Liver (tissue), 3 donors: ENCODE results near the gene PLOD3.

ENCODE experiments used
- EGR1 ChIP-seq, 2 donors: IDR thresholded peaks; 2 replicates each; pipeline ENCODE4 v1.6.1; 2016 to 2018; ENCODE audit warnings: antibody characterized with exemption in 2 of 2, low read depth in 2 of 2
- FOXA1 ChIP-seq: IDR thresholded peaks from 2 replicates; pipeline ENCODE4 v1.6.1; 2016; ENCODE audit warnings: antibody characterized with exemption
- RAD21 ChIP-seq, 2 donors: IDR thresholded peaks; 2 replicates each; pipeline ENCODE4 v1.6.1; 2016; ENCODE audit warnings: antibody characterized with exemption in 2 of 2, mild to moderate bottlenecking in 2 of 2
- RXRA ChIP-seq, 2 donors: IDR thresholded peaks; 2 replicates each; pipeline ENCODE4 v1.6.1; 2017 to 2018; ENCODE audit warnings: antibody characterized with exemption in 2 of 2, mild to moderate bottlenecking in 1 of 2
- TAF1 ChIP-seq: conservative IDR thresholded peaks from 2 replicates; pipeline ENCODE4 v1.6.1; 2016; ENCODE audit warnings: antibody characterized with exemption, mild to moderate bottlenecking
- YY1 ChIP-seq: IDR thresholded peaks from 2 replicates; pipeline ENCODE4 v1.6.1; 2016; ENCODE audit warnings: antibody characterized with exemption, mild to moderate bottlenecking
- TF ChIP-seq, protein P1 (sequence below): fragments of 150-350 bp; IDR thresholded peaks from 2 replicates; pipeline ENCODE4 v1.5.1; 2017; ENCODE audit warnings: improper control_type of control experiment, low read depth, low read length; ENCODE audit not compliant: missing input control
- TF ChIP-seq, protein P2 (sequence below): IDR thresholded peaks from 2 replicates; pipeline ENCODE4 v1.6.1; 2016; ENCODE audit warnings: antibody characterized with exemption
- TF ChIP-seq, protein P3 (sequence below): IDR thresholded peaks from 2 replicates; pipeline ENCODE4 v1.6.1; 2016; ENCODE audit warnings: antibody characterized with exemption, mild to moderate bottlenecking
- TF ChIP-seq, protein P4 (sequence below): IDR thresholded peaks from 2 replicates; pipeline ENCODE4 v1.6.1; 2016; ENCODE audit warnings: antibody characterized with exemption
- donor health status: healthy.
- donor health status: healthy.

DNA sequence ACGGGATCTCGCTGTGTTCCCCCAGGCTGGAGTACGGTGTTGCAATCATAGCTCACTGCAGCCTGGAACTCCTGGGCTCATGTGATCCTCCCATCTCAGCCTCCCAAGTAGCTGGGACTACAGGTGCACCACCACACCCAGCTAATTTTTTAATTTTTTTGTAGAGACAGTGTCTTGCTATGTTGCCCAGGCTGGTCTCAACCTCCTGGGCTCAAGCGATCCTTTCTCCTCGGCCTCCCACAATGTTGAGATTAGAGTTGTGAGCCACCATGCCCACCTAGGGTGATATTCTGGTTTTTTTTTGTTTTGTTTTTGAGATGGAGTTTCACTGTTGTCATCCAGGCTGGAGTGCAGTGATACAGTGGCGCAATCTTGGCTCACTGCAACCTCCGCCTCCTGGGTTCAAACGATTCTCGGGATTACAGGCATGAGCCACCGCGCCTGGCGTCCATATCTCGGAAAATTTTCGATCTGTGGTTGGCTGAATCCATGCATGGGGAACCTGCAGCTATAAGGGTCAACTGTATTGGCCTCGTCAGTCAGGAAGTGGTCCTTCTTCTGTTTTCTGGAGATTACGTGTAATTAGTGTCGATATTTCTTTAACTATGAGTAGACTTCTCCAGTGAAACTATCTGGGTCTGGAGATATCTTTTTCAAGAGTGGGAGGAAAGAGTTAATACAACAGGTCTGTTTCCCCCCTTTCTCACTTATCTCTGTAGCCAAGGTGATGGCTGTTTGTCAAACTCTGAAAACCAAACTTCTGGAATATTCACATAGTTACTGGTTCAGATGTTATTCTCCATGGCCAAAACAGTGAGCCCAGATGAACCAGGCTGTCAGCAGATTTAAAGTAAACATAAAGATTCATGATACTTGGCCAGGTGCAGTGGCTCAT lies 48.5 kb upstream of the PLOD3 start:
- TF ChIP-seq, protein P1, sequence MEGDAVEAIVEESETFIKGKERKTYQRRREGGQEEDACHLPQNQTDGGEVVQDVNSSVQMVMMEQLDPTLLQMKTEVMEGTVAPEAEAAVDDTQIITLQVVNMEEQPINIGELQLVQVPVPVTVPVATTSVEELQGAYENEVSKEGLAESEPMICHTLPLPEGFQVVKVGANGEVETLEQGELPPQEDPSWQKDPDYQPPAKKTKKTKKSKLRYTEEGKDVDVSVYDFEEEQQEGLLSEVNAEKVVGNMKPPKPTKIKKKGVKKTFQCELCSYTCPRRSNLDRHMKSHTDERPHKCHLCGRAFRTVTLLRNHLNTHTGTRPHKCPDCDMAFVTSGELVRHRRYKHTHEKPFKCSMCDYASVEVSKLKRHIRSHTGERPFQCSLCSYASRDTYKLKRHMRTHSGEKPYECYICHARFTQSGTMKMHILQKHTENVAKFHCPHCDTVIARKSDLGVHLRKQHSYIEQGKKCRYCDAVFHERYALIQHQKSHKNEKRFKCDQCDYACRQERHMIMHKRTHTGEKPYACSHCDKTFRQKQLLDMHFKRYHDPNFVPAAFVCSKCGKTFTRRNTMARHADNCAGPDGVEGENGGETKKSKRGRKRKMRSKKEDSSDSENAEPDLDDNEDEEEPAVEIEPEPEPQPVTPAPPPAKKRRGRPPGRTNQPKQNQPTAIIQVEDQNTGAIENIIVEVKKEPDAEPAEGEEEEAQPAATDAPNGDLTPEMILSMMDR: no peak
- no peak for TF ChIP-seq RXRA (IDR thresholded peaks at IDR 0.05)
- TF ChIP-seq, protein P2, sequence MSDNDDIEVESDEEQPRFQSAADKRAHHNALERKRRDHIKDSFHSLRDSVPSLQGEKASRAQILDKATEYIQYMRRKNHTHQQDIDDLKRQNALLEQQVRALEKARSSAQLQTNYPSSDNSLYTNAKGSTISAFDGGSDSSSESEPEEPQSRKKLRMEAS: no peak
- TF ChIP-seq TAF1: no peak
- no peak for TF ChIP-seq FOXA1
- TF ChIP-seq, protein P3, sequence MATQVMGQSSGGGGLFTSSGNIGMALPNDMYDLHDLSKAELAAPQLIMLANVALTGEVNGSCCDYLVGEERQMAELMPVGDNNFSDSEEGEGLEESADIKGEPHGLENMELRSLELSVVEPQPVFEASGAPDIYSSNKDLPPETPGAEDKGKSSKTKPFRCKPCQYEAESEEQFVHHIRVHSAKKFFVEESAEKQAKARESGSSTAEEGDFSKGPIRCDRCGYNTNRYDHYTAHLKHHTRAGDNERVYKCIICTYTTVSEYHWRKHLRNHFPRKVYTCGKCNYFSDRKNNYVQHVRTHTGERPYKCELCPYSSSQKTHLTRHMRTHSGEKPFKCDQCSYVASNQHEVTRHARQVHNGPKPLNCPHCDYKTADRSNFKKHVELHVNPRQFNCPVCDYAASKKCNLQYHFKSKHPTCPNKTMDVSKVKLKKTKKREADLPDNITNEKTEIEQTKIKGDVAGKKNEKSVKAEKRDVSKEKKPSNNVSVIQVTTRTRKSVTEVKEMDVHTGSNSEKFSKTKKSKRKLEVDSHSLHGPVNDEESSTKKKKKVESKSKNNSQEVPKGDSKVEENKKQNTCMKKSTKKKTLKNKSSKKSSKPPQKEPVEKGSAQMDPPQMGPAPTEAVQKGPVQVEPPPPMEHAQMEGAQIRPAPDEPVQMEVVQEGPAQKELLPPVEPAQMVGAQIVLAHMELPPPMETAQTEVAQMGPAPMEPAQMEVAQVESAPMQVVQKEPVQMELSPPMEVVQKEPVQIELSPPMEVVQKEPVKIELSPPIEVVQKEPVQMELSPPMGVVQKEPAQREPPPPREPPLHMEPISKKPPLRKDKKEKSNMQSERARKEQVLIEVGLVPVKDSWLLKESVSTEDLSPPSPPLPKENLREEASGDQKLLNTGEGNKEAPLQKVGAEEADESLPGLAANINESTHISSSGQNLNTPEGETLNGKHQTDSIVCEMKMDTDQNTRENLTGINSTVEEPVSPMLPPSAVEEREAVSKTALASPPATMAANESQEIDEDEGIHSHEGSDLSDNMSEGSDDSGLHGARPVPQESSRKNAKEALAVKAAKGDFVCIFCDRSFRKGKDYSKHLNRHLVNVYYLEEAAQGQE: no peak
- TF ChIP-seq EGR1 (IDR thresholded peaks at IDR 0.05; ENCODE audit: low read depth in 2 of 2): no peak
- TF ChIP-seq RAD21 (IDR thresholded peaks at IDR 0.05): no peak
- TF ChIP-seq, protein P4, sequence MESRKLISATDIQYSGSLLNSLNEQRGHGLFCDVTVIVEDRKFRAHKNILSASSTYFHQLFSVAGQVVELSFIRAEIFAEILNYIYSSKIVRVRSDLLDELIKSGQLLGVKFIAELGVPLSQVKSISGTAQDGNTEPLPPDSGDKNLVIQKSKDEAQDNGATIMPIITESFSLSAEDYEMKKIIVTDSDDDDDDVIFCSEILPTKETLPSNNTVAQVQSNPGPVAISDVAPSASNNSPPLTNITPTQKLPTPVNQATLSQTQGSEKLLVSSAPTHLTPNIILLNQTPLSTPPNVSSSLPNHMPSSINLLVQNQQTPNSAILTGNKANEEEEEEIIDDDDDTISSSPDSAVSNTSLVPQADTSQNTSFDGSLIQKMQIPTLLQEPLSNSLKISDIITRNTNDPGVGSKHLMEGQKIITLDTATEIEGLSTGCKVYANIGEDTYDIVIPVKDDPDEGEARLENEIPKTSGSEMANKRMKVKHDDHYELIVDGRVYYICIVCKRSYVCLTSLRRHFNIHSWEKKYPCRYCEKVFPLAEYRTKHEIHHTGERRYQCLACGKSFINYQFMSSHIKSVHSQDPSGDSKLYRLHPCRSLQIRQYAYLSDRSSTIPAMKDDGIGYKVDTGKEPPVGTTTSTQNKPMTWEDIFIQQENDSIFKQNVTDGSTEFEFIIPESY: no peak
- TF ChIP-seq YY1: no peak
